Esophagus squamous epithelium (tissue), 4 donors: Measurements from ENCODE around the gene CABCOCO1.

Experiments
- POLR2A ChIP-seq, 4 donors: fragments of 450-650 bp; IDR thresholded peaks; one replicate each; pipeline ENCODE4 v1.6.1; 2017; ENCODE audit warnings: antibody characterized with exemption in 4 of 4, mild to moderate bottlenecking in 4 of 4, moderate library complexity in 3 of 4
- TF ChIP-seq, protein P1 (sequence below), 6 experiments: fragments of 450-650 bp in 4 of 6; fragments of 200-600 bp in 2 of 6; sonication (generic) in 2 of 6; IDR thresholded peaks; one replicate each; pipeline ENCODE4 v1.5.1; 2016 to 2019; ENCODE audit warnings: antibody characterized with exemption in 6 of 6, mild to moderate bottlenecking in 4 of 6, moderate library complexity in 4 of 6

DNA sequence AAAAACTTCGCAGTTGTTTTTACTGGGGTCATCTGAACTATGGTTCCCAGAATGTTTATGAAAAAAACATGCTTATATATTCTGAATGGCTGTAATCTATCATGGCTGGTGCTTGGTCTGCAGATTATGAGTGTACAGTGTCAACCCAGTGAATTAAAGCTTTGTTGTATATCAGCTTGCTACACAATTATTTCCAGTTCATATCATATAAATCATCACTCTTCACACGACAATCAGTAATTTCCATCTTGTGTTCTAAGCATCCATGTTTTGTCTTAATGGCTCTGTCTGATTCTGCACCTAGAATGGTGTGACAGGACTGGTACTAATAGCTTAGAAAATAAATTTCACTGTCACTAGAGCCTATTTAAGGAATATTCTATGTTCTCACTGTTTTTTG is 83.6 kb downstream of the CABCOCO1 start:
- TF ChIP-seq, protein P1, sequence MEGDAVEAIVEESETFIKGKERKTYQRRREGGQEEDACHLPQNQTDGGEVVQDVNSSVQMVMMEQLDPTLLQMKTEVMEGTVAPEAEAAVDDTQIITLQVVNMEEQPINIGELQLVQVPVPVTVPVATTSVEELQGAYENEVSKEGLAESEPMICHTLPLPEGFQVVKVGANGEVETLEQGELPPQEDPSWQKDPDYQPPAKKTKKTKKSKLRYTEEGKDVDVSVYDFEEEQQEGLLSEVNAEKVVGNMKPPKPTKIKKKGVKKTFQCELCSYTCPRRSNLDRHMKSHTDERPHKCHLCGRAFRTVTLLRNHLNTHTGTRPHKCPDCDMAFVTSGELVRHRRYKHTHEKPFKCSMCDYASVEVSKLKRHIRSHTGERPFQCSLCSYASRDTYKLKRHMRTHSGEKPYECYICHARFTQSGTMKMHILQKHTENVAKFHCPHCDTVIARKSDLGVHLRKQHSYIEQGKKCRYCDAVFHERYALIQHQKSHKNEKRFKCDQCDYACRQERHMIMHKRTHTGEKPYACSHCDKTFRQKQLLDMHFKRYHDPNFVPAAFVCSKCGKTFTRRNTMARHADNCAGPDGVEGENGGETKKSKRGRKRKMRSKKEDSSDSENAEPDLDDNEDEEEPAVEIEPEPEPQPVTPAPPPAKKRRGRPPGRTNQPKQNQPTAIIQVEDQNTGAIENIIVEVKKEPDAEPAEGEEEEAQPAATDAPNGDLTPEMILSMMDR (IDR thresholded peaks at IDR 0.05): no peak
- no peak for TF ChIP-seq POLR2A (IDR thresholded peaks at IDR 0.05)
